ENCODE data around the gene PAGE4.

DNA sequence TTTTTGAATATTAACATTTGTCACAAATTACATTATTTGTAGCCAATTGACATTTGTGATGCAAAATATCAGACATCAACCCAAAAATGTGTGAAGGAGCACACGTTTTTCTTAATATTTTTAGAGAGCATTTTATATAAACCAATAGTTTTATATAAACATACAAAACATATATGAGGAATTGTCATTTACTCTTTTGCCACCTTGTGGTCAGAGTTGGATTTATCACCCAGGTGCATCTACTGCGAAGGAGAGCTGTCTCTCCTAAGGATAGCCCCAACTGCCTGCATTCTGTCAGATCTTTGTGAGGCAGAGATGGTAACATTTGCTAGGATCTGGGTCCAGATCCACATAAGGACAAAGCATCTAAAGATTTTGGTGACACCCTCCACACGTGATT, 47.6 kb downstream of the PAGE4 start:
- TF ChIP-seq, protein P1, sequence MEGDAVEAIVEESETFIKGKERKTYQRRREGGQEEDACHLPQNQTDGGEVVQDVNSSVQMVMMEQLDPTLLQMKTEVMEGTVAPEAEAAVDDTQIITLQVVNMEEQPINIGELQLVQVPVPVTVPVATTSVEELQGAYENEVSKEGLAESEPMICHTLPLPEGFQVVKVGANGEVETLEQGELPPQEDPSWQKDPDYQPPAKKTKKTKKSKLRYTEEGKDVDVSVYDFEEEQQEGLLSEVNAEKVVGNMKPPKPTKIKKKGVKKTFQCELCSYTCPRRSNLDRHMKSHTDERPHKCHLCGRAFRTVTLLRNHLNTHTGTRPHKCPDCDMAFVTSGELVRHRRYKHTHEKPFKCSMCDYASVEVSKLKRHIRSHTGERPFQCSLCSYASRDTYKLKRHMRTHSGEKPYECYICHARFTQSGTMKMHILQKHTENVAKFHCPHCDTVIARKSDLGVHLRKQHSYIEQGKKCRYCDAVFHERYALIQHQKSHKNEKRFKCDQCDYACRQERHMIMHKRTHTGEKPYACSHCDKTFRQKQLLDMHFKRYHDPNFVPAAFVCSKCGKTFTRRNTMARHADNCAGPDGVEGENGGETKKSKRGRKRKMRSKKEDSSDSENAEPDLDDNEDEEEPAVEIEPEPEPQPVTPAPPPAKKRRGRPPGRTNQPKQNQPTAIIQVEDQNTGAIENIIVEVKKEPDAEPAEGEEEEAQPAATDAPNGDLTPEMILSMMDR (IDR thresholded peaks at IDR 0.05 in 4 of 5, conservative IDR thresholded peaks at IDR 0.05 in 1 of 5) = peak in 2 of 5 experiments; percentile 8 to 46
- no peak for TF ChIP-seq POLR2A (IDR thresholded peaks at IDR 0.05)
